GM06990 (cell line): ENCODE results near the gene CDH2.

Source experiments
- DNase-seq: peaks from one replicate; pipeline ENCODE4 v3.0.0-alpha.2; 2011; ENCODE audit not compliant: insufficient read length; ENCODE audit errors: extremely low read depth
- H3K27me3 ChIP-seq: replicated peaks from 2 replicates; pipeline ENCODE4 v1.6.0; 2011; ENCODE audit warnings: low read length; ENCODE audit not compliant: control insufficient read depth, insufficient read depth
- H3K36me3 ChIP-seq: 2 replicates; pipeline ENCODE4 v1.5.1; 2011; ENCODE audit warnings: low read length; ENCODE audit not compliant: control insufficient read depth, insufficient read depth
- H3K4me3 ChIP-seq: replicated peaks from 2 replicates; pipeline ENCODE4 v1.5.1; 2011; ENCODE audit warnings: low read depth, mild to moderate bottlenecking, control low read depth, low read length
- TF ChIP-seq, protein P1 (sequence below): IDR thresholded peaks from 2 replicates; pipeline ENCODE4 v1.5.1; 2011; ENCODE audit warnings: low read length, control low read depth, mild to moderate bottlenecking, inconsistent platforms; ENCODE audit not compliant: insufficient read depth, poor library complexity, severe bottlenecking

The CDH2 gene

DNA sequence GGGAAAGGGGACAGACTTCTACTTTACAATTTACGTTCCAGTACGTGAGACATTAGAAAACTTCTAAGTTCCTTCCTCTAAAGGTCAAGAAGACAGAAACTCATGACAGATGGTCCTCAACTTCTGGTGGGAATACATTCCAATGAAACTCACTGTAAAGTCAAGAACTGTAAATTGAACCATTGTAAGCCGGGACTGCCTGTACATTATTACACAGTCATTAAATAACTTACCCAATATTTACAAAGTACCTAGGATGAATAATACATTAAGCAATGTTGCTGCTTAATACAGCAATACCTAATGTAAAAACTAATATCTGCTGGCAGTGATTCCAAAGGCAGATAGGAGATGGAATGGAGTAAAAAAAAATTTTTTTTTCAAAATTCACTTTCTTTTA lies 51.9 kb downstream of the CDH2 start:
- H3K4me3 ChIP-seq: no peak overlapping the region
- H3K27me3 ChIP-seq: no peaks in the 10 kb centered on the region
- TF ChIP-seq, protein P1, sequence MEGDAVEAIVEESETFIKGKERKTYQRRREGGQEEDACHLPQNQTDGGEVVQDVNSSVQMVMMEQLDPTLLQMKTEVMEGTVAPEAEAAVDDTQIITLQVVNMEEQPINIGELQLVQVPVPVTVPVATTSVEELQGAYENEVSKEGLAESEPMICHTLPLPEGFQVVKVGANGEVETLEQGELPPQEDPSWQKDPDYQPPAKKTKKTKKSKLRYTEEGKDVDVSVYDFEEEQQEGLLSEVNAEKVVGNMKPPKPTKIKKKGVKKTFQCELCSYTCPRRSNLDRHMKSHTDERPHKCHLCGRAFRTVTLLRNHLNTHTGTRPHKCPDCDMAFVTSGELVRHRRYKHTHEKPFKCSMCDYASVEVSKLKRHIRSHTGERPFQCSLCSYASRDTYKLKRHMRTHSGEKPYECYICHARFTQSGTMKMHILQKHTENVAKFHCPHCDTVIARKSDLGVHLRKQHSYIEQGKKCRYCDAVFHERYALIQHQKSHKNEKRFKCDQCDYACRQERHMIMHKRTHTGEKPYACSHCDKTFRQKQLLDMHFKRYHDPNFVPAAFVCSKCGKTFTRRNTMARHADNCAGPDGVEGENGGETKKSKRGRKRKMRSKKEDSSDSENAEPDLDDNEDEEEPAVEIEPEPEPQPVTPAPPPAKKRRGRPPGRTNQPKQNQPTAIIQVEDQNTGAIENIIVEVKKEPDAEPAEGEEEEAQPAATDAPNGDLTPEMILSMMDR: no peak
- no peak for DNase-seq
- no peaks in the 10 kb centered on the region for H3K36me3 ChIP-seq

DNA sequence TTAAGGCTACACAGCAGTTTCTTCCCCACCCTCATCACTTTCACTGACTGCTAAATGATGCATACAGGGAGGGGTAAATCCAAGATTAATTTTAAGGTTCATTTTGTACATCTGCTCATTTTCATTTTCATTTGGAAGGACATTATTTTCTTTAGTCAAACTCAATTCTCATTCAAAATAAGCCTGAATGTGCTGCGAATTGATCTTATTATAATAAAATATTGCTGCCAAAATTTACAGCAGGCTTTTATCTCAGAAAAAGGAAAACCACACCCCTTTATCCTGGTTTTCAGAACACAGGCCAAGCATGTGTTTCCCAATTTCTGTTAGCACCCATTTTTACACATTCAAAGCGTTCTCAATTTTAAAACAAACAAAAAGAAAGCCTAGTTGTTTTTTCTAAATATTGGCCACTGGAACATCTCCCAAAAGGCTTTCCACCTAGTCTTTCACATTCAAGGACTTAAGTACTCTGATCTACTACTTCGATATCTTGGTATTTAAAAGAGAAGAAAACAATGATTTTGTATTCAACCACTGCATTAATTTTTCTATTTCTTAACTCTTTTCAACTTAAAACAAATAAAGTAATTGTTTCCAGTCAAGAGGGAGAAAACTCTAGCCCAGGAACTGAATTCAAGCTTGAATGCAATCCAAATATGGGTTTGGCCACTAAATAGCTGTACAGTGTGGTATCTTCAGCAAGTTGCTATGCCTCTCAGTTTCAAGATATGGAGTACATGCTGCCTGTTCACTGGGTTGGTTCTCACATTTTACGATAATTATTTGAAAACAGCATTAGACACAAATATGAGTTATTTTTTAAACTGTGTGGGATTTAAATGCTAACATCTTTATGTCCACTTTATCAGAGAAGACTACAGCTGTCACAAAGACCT lies 52.5 kb downstream of the CDH2 start:
- TF ChIP-seq, protein P1: no peak
- no peaks in the 10 kb centered on the region for H3K36me3 ChIP-seq
- H3K27me3 ChIP-seq: no peaks in the 10 kb centered on the region
- DNase-seq: no peak
- H3K4me3 ChIP-seq: no peak overlapping the region

DNA sequence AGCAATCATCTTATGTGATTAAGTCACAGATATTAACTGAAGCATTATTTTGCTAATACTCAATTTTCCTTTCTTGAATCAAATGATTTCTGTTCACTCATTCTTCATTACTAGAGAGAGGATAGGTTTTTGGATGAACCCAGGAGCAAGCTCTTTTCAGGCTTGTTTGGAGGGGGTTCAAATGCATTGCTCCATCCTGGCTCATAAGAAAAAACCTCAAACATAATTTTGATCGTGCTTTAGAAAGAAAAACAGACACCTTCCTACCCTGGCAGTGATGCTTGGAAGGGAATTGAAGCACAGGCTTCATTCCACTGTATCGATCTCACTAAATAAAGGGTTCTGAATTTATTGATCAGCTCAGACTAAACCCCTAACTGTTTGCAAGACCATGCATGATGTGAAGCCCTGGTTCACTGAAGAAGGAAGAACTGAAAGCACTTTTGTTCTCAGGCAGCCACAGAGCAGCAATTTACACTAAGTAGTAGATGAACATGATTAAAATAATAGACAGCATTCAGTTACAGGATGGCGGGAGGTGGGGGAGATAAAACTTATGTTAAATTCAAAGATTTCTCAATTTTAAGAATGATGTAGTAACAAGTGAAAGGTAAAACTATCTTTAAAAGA lies 53.4 kb downstream of the CDH2 start:
- TF ChIP-seq, protein P1: no peak
- H3K4me3 ChIP-seq: no peak overlapping the region

DNA sequence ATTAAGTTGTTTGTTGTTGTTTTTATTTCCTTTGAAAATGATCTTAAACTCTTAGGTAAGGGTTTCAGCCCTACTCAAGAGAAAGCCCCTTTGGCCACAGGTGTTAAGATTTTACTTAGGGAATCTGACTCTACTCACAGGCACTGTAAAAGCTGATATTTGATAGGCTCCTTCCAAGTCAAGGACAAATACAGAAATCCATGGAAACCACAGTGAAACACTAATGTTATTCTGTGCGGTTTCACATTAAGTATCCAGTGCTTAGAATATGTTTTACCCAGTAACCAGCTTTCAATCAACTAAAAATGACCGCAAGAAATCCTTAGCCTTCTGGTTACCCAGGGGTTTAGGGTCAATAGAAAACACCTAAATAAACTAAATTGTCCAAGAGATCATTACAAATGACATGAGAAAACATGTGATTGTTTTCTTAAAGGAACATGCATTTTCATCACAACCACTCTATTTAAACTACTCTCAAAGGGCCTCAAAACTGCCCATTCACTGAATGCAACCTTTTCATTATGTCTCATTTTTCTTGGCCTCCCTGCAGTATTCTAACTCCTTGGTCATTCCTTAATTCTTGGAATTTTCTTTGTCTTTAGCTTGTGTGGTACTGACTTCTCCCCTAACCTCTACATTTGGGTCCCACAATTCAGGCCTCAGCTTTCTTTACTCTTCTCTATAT lies 56.0 kb downstream of the CDH2 start:
- H3K4me3 ChIP-seq: no peak overlapping the region
- TF ChIP-seq, protein P1: no peak

More for the DNA sequence above, 53.4 kb downstream of the CDH2 start:
- Histone ChIP-seq H3K27me3 (no peaks in the 10 kb centered on the region), H3K36me3 (no peaks in the 10 kb centered on the region)
- no peak for DNase-seq

DNA sequence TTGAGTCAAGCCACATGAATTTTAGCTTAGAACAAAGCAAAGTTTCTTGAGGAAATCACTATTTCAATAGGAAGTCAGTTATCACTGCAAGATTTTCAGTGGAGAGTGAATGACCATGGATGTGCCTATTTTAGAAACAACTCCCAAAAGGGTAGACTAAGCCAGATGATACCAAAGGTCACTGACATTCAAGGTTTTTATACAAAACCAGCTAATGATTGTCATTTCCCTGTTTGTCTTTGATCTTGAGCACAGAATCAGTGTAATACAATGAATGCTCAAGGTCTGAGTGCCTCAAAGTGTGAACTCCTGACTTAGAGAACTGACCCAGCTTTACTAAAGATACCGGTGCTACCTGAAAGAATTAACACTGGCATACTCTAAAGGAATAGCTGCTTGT lies 60.5 kb downstream of the CDH2 start:
- TF ChIP-seq, protein P1: no peak
- no peak for DNase-seq

More for the DNA sequence above, 56.0 kb downstream of the CDH2 start:
- Histone ChIP-seq H3K27me3 (no peaks in the 10 kb centered on the region), H3K36me3 (no peaks in the 10 kb centered on the region)
- DNase-seq: no peak

More for the DNA sequence above, 60.5 kb downstream of the CDH2 start:
- no peaks in the 10 kb centered on the region for H3K27me3 ChIP-seq
- no peak overlapping the region for H3K4me3 ChIP-seq
- no peaks in the 10 kb centered on the region for H3K36me3 ChIP-seq
